OCI-LY3 (cell line): ENCODE measurements around the gene ERN1.

Experiments
- H2AFZ ChIP-seq: fragments of 200-600, 300-600 bp; shearing (Covaris generic); 2 replicates; pipeline ENCODE4 v1.6.0; 2014; ENCODE audit warnings: antibody characterized with exemption, low read depth, low read length
- H3K27ac ChIP-seq: fragments of 200-600, 300-600 bp; sonication (generic); 2 replicates; pipeline ENCODE4 v1.5.1; 2014; ENCODE audit warnings: mild to moderate bottlenecking, low read length, moderate library complexity, mixed read lengths
- H3K27me3 ChIP-seq: fragments of 200-600, 300-600 bp; sonication (generic); 2 replicates; pipeline ENCODE4 v1.6.1; 2014; ENCODE audit warnings: low read depth, low read length, mixed read lengths
- H3K36me3 ChIP-seq: fragments of 200-600, 300-600 bp; sonication (generic); replicated peaks from 2 replicates; pipeline ENCODE3; 2014; ENCODE audit warnings: low read depth, low read length, mixed read lengths
- H3K4me1 ChIP-seq: fragments of 300-600, 200-600 bp; sonication (generic); 2 replicates; pipeline ENCODE4 v1.6.1; 2014; ENCODE audit warnings: low read length, mixed read lengths
- H3K4me2 ChIP-seq: fragments of 200-600, 300-600 bp; sonication (generic); 2 replicates; pipeline ENCODE4 v1.6.1; 2014; ENCODE audit warnings: low read length, mixed read lengths
- H3K4me3 ChIP-seq: fragments of 300-600, 200-600 bp; sonication (generic); 2 replicates; pipeline ENCODE4 v1.5.1; 2014; ENCODE audit warnings: antibody characterized with exemption, mild to moderate bottlenecking, low read length, moderate library complexity
- H3K79me2 ChIP-seq: fragments of 300-600, 200-600 bp; shearing (Covaris generic); 2 replicates; pipeline ENCODE4 v1.6.1; 2014; ENCODE audit warnings: mild to moderate bottlenecking, low read length, mixed read lengths
- H3K9ac ChIP-seq: fragments of 300-600, 200-600 bp; shearing (Covaris generic); 2 replicates; pipeline ENCODE4 v1.6.0; 2014; ENCODE audit warnings: mild to moderate bottlenecking, low read length, moderate library complexity
- H3K9me3 ChIP-seq: fragments of 200-600, 300-600 bp; shearing (Covaris generic); 2 replicates; pipeline ENCODE4 v1.6.1; 2014; ENCODE audit warnings: low read length, mixed read lengths; ENCODE audit not compliant: insufficient read depth
- H4K20me1 ChIP-seq: fragments of 200-600, 300-600 bp; sonication (generic); 2 replicates; pipeline ENCODE4 v1.6.1; 2016; ENCODE audit warnings: low read length, mixed read lengths; ENCODE audit not compliant: insufficient read depth
- EZH2phosphoT487 ChIP-seq: fragments of 200-600 bp; shearing (Covaris generic); IDR thresholded peaks from 2 replicates; pipeline ENCODE4 v1.6.1; 2018; ENCODE audit warnings: antibody characterized with exemption, mixed run types, low read depth
- TF ChIP-seq, protein P1 (sequence below): fragments of 200-600, 300-600 bp; sonication (generic); IDR thresholded peaks from 2 replicates; pipeline ENCODE4 v1.5.1; 2014; ENCODE audit warnings: antibody characterized with exemption, low read length, low read depth

The ERN1 gene

DNA sequence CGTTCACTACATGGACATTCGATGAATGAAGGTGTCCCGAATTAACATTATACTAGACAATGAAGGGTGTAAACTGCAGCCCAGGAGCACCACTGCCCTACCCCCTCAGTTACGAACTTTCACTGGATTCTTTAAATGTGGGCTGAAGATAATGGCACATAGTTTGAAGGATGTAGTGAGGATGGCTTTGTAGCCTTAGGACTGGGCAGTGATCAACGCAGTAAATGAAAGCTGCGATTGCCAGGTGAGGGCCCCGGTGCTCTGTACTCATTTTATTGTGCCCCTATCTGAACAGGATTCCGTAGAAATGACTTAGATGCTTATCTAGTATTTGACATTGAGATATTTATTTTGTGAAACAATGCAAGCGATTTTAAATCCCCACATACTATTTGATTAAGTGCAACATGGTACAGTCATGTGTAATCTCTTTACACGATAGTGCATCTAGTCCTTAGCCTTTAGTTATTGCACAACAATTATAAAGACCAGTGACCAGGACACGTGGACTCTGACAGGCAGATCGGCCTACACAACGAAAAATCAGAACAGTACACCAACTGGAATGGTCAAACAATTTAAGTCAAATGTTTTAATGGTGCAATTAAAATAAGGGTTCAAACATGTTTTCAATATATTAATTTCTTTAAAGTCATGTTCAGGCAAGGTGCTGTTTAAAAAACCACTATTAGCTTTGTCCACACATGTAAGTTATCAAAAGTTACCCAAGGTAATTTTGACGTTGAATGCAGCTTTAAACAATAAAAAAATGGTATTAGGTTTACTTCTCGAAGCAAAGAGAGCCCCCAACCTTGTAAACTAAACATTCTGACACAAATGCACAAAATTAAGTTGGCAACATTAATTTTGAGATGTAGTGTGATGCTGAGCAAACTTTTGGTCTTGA lies 17.4 kb upstream of the ERN1 start:
- Histone ChIP-seq H3K4me1 (peaks cover 21% of the 10 kb centered on the region), H3K4me2 (peak overlapping the region; percentile 92), H2AFZ (no peak overlapping the region), H3K36me3 (peaks cover 21% of the 10 kb centered on the region), H3K9ac (peak overlapping the region; percentile 93), H3K9me3 (no peaks in the 10 kb centered on the region), H3K27me3 (no peaks in the 10 kb centered on the region; the same call in 1 of the 2 replicates), H3K79me2 (peaks cover 23% of the 10 kb centered on the region), H3K27ac (peak overlapping the region; percentile 79), H4K20me1 (no peaks in the 10 kb centered on the region), H3K4me3 (peak overlapping the region; percentile 84)
- TF ChIP-seq, protein P1, sequence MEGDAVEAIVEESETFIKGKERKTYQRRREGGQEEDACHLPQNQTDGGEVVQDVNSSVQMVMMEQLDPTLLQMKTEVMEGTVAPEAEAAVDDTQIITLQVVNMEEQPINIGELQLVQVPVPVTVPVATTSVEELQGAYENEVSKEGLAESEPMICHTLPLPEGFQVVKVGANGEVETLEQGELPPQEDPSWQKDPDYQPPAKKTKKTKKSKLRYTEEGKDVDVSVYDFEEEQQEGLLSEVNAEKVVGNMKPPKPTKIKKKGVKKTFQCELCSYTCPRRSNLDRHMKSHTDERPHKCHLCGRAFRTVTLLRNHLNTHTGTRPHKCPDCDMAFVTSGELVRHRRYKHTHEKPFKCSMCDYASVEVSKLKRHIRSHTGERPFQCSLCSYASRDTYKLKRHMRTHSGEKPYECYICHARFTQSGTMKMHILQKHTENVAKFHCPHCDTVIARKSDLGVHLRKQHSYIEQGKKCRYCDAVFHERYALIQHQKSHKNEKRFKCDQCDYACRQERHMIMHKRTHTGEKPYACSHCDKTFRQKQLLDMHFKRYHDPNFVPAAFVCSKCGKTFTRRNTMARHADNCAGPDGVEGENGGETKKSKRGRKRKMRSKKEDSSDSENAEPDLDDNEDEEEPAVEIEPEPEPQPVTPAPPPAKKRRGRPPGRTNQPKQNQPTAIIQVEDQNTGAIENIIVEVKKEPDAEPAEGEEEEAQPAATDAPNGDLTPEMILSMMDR, result no peak
- no peak for TF ChIP-seq EZH2phosphoT487

DNA sequence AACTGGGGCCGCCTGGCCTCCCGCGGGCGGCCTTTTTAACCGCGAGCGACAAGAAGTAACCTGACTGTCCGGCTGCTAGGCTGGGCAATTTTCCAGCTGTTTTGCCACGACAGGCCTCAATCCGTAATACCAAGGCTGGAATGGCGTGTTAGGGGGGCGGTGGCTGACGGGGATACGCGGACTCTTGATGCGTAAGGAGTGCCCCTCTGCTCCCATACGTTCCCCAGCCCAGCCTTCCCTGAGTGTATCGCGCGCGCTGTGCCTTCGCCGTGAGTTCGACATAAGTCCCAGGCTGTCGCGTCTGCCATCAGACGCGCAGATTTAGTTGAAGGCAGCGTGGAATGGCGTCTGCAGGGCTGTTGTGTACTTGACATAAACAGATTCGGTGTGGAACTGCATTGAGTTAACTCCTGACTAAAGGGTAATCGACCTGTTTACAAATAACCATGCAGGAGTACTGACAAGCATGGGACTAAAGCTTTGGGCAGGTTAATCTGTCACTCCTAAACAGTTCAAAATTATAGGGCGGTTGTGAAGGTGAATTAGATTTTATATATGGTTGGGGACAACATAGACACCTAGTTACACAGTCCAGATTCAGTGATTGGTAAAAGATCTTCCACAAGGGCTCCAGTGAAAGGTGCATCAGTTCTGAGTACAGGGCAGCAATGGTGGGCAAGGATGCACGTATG lies 16.6 kb upstream of the ERN1 start:
- Histone ChIP-seq H3K79me2 (peaks cover 23% of the 10 kb centered on the region), H3K27me3 (no peaks in the 10 kb centered on the region; the same call in 1 of the 2 replicates), H3K36me3 (peaks cover 21% of the 10 kb centered on the region), H3K4me1 (peaks cover 21% of the 10 kb centered on the region), H3K4me2 (peak overlapping the region; percentile 92), H3K4me3 (peak overlapping the region; percentile 84), H3K9ac (peak overlapping the region; percentile 93), H2AFZ (no peak overlapping the region), H3K9me3 (no peaks in the 10 kb centered on the region), H4K20me1 (no peaks in the 10 kb centered on the region), H3K27ac (peak overlapping the region; percentile 79)
- TF ChIP-seq, protein P1, result no peak
- no peak for TF ChIP-seq EZH2phosphoT487

DNA sequence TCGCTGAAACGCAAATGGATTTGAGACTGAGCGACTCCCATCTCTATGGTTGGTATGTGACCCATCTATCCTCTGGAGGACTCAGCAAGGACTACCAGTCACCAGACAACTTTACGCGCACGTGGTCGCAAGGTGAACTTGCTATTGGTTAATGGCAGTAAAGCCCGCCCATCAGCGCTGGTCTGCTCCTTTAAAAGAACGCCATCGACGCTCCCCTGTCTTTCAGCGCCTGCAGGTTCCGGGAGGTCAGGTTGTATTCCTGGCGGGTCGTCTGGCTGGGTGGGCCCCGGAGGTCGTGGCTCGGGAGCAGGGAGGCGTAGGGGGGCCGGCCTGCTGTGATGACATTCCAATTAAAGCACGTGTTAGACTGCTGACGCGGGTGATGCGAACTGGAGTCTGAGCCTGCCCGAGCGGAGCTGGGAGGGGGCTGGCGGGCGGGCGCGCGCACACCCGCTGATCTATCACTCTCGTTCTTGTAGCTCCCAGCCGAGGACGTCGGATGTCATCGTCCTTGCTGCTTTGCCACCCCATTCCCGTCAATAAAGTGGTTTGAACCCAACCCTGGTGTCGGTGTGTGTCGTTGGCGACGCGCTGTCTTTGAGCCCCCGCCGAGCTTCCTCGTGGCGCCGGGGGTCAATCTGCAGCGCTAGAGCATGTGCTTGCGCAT lies 15.9 kb upstream of the ERN1 start:
- H3K9ac ChIP-seq, result peak overlapping the region; percentile 93
- peaks cover 21% of the 10 kb centered on the region for H3K4me1 ChIP-seq
- peak overlapping the region; percentile 84 for H3K4me3 ChIP-seq
- H2AFZ ChIP-seq, result no peak overlapping the region
- H3K79me2 ChIP-seq, result peaks cover 23% of the 10 kb centered on the region
- no peaks in the 10 kb centered on the region for H3K9me3 ChIP-seq
- no peaks in the 10 kb centered on the region; the same call in 1 of the 2 replicates for H3K27me3 ChIP-seq
- H3K4me2 ChIP-seq, result peak overlapping the region; percentile 92
- peaks cover 21% of the 10 kb centered on the region for H3K36me3 ChIP-seq
- no peak for TF ChIP-seq EZH2phosphoT487
- TF ChIP-seq, protein P1, result no peak
- H4K20me1 ChIP-seq, result no peaks in the 10 kb centered on the region
- peak overlapping the region; percentile 79 for H3K27ac ChIP-seq

DNA sequence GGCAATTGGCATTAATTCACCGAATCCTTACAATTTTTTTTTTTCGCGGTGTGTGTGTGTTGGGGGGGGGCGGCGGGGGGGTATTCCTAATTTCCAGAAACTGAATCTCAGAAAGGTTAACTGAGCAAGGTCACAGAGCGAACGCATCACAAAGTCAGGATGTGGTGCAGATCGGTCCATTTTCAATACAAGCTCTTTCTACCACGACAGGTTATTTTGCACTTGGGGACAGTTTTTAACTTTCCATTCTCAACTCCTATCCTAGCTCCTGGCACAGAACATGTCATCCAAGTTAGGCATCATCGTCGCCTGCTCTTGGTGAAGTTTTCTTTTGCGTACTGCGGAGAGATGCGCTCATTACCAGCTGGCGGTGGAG lies 15.4 kb upstream of the ERN1 start:
- Histone ChIP-seq H3K27ac (peak overlapping the region; percentile 45), H3K4me3 (peak overlapping the region; percentile 84), H3K4me1 (peaks cover 21% of the 10 kb centered on the region), H3K27me3 (no peaks in the 10 kb centered on the region; the same call in 1 of the 2 replicates), H4K20me1 (no peaks in the 10 kb centered on the region), H3K9me3 (no peaks in the 10 kb centered on the region), H3K79me2 (peaks cover 23% of the 10 kb centered on the region), H3K4me2 (peak overlapping the region; percentile 79), H3K9ac (peak overlapping the region; percentile 65), H3K36me3 (peaks cover 19% of the 10 kb centered on the region), H2AFZ (peak overlapping the region; percentile 79; the same call in 1 of the 2 replicates)
- TF ChIP-seq, protein P1, result no peak
- no peak for TF ChIP-seq EZH2phosphoT487
